HuH-7.5 (cell line): ENCODE results near the gene XRRA1.
"Not testable (repeated sequence)": the region's sequence is repeated elsewhere in the genome, so short reads cannot be mapped to it uniquely, and the experiment has no call there.

Experiments
- DNase-seq: peaks from one replicate; pipeline ENCODE4 v3.0.0; 2011; ENCODE audit warnings: low spot score

Gene XRRA1

DNA sequence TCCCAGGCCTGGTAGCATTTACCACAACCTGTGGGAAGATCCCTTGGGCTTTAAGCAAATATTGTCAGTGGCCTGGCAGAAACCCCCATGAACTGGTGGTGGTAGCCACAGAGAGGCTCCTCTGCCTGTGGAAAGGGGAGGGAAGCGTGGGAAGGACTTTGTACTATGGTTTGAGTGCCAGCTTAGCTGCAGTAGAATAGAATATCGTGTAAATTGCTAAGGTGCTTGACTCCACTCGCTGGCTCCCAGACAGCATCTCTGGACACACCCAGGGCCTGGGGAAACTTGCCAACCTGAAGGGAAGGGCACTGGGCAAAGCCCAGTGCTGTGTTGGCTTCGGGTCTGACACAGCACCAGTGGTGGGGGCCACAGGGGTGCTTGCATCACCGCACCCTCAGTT, 52.6 kb downstream of the XRRA1 start:
- DNase-seq: no peak

DNA sequence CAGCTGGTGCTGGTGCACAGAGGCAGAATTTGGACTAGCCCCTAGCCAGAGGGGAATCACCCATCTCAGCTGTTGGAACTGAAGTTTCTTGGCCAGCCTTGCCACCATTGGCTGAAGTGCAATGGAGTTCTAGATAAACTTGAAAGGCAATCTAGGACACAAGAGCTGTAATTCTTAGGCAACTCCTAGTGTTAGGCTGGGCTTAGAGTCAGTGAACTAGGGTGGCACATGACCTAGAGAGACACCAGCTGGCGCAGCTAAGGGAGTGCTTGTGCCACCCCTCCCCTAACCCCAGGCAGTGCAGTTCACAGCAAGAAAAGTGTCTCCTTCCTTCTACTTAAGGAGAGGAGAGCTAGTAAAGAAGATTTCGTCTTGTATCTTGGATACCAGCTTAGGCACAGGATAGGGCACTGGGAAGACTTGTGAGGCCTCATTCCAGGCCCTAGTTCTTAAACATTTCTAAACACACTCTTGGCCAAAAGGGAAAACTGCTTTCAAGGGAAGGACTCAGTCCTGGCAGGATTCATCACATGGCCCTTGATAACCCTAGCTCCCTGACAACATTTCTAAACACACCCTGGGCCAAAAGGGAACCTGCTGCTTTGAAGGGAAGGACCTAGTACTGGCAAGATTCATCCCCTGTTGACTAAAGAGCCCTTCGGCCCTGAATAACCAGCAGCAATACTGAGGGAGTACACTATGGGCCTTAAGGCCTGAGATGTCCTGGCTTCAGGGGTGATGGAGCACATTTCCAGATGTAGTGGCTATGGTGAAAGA, 53.4 kb downstream of the XRRA1 start:
- DNase-seq: no peak

DNA sequence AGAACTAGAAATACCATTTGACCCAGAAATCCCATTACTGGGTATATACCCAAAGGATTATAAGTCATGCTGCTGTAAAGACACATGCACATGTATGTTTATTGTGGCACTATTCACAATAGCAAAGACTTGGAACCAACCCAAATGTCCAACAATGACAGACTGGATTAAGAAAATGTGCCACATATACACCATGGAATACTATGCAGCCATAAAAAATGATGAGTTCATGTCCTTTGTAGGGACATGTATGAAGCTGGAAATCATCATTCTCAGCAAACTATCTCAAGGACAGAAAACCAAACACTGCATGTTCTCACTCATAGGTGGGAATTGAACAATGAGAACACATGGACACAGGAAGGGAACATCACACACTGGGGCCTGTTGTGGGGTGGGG, 55.9 kb downstream of the XRRA1 start:
- not testable (repeated sequence) for DNase-seq

DNA sequence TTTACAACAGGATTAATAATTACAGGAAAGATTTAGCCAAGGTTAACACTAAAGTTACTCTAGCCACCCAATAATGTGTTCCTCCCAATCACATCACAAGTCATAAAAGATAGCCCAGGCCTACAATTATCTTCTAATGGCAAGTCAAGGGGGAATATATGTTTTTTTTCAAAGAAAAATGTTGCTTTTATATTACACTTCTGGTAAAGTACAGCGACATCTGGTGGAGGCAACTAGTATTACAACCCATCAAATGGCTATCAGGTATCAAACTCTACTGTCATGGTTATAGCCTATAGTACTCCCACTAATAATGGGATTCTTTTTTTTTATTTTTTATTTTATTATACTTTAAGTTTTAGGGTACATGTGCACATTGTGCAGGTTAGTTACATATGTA, 71.8 kb downstream of the XRRA1 start:
- DNase-seq: no peak

DNA sequence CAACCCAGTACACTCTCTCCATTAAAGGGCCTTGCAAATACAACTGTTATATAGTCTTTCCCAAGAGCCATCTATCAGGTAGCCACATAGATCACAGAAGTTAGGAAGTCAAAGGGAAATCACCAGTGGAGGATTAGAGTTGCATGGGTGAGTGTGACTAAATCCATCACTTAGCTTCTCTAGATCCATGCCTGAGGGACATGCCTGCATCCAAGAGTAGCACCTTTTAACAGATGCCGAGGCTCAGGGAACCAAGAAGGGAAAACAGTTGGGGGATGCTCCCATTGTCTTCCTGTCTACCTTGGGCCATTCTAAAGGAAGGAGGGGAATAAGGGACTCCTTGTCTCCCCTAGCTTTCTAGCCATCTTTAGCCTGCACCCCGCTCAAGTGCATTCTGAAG, 77.9 kb downstream of the XRRA1 start:
- no peak for DNase-seq

DNA sequence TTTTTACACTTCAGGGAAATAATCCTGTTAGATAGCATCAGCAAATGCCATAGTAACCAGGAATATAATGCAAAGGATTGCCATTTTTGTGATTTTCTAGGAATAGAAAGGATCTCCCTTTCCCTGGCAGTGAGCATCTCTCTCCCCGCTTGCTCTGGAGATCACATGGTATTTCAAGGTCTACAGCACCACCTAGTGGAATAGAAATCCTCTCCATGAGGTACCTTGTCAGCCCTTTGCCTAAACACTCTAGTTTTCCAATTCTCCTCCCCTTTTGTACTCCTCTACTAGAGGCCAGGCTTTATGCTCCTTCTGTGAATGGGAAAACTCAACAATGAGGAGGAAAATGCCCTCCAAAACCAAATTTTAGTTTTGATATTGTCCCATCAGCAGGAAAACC, 78.4 kb downstream of the XRRA1 start:
- peak; percentile 50 for DNase-seq

DNA sequence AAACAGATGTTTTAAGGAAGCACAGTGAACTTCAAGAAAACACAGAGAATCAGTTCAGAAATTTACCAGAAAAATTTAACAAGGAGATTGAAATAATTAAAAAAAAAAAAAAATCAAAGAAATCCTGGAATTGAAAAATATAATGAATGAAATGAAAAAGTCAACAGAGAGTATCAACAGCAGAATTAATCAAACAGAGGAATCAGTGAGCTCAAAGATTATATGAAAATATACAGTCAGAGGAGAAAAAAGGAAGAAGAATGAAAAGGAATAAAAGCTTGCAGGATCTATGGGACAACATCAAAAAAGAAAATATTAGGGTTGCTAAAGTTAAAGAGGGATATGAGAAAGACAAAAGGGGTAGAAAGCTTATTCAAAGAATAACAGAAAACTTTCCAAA, 82.3 kb downstream of the XRRA1 start:
- no peak for DNase-seq

DNA sequence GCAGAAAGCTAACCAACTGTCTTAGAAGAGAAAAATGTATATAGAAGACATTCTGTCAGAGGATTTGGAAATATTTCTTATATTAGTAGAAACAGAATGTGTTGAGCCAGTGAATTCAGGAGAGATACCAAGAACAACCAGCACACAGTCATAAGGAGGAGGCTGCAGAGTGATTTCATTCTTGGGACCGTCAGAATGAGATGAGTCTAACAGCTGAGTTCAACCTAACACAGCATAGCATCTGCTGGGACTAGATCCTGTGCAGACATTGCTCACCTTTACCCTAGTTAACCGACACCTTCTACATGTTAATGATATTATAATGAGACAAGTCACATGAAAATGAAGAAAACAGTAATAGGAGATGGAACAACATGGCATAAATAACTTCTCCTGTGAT, 85.5 kb downstream of the XRRA1 start:
- no peak for DNase-seq

DNA sequence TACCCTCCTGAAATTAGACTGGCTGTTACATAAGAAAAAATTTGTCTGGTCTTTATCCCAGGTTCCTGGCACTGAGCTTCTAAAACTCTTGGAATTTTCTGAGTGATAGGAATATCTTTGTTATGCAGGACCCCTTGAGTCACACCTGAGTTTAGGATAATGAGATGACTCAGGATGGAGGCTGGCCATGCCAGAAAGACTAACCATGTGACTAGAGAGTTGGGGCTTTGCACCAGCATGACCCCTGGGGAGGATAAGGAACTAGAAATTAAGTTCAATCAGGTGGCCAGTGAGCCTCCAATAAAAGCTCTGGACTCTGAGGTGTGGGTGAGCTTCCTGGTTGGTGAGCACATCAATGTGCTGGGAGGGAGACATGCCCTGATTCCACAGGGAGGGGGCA, 88.1 kb downstream of the XRRA1 start:
- no peak for DNase-seq

DNA sequence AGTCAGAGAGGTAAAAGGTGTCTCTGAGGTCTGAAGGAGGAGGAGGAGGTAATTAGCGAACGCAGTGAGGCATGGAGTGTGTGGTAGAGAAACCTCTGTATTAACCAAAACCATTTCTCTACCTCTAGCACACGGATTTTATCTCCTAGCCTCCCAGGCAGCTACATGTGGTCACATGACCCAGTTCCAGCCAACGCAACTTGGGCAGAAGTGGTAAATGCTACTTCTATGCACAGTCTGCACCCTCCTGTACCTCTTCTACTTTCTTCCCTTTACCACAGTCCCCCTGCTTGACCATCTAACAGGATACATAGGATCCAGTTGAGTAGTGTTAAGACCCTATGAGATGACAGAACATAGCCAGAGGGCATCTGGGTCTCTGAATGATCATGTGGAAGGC, 95.7 kb downstream of the XRRA1 start:
- DNase-seq: no peak

DNA sequence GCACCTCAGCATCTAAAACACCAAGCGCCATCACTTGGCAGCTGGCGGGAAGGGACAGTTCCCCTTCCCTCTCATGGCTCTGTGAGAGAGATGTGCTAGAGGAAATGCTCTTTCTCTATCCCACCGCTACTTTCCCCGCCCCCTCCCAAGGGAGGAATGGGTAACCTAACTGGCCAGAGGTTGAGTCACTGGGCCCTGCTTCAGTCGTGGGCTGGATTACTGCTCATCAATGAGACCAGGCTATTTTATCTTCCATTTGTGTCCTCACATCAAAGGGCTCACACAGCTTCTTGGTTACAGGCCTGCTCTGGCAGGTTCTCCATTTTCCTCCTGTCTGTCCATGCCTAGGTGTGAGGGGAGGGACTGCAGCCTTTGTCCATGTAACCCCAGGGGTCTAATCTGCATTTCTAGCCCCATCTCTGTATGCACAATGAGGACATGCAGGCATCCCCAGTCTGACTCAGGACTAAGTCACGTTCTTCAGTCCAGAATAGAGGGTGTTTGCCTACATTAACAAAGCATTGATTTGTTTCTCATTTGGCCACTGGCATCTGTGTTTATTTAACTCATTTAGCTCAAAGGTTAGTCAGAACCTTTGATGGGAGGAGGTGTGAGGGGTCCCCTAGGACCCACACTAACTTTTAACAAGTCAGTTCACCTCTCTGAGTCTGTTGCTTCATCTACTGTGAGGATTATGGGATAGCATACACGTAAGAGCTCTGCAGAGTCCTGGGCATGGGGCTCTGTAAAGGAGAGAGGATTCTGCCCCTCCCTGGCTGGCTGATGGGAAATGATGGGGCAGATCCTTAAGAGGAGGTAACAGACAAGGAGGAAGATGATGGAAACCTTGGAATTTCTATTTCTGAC, 99.1 kb downstream of the XRRA1 start:
- DNase-seq: no peak

DNA sequence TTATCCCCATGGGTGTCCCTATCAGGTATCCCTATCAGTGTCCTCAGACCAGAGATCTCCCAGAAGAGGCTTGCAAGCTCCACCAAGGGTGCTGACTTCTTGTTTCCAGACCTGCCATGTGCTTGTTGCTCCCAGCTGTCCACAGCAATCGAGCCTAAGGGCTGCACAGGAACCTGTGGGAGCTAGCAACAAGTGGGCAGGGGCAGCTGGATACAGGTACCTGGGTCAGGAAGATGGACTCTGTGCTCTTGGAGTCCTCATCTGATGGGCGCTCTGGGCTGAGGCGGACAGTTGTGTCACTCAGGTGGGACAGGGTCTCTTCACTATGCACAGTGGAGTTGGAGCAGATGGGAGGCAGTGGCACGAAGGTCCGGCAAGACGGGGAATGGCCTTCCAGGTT, 101.0 kb downstream of the XRRA1 start:
- no peak for DNase-seq

DNA sequence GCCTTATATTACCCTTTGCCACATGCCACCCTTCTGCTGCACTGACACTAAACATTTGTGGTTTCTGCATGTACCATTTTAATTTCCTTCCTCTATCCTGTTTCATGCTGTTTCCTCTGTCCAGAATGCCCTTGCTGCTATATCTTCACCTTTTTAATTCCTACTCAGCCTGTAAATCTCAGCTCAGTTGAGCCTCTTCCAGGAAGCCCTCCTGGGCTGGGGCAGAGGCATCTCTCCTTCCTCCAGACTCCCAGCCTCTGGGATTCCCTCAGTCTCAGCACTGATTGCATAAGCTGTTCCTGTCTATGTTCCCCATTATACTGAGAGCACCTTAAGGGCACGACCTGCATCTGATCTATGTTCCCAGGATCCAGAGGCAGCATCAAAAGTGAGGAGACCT, 101.5 kb downstream of the XRRA1 start:
- DNase-seq: no peak

DNA sequence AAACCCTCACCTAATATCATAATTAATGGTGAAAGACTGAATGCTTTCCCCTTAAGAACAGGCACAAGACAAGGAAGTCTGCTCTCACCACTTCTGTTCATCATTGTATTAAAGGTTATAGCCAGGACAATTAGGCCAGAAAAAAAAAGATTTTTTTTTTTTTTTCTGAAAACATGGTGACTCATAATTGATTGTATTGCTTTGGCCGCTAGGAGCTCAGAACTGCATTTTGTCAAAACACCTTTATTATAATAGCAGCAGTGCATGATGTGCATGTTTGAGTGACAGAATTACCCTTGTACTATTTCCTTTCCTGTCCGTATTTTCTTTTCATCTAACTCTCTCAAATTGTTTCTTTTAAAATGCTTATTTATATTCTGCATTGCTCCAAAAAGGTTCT, 102.1 kb downstream of the XRRA1 start:
- DNase-seq: no peak

DNA sequence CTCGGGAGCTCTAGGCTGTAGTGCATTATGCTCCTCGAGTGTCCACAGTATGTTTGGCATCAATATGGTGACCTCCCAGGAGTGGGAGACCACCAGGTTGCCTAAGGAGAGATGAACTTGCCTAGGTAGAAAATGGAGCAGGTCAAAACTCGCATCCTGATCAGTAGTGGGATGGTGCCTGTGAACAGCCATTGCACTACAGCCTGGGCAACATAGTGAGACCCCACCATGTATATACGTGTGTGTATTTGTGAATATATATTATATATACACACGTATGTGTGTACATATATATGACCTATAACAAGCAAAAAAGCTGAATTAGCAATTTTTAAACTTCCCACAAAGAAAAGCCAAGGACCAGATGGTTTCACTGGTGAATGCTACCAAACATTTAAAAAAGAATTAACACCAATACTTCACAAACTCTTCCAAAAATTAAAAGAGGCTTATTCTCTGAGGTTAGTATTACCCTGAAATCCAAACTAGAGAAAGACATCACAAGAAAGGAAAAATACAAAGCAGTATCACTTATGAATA, 102.8 kb downstream of the XRRA1 start:
- DNase-seq: no peak

DNA sequence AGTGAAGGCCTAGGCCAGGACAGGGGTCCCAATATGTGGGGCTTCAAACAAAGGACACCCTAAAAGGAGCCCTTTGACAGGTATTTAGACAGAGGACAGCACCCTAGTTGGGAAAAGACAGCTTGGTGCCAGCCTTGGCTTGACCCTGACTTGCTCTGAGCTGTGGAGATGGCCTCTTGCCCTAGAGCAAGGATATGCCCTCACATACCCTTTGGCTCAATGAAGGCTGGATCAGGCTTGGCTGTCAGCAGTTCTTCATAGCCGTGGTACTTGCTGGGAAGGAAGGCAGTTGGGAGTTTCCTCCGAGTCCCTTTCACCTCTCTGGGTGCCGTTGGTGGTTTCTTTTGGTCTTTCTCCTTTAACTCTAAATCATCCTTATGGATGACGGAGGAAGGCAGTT, 104.0 kb downstream of the XRRA1 start:
- no peak for DNase-seq

DNA sequence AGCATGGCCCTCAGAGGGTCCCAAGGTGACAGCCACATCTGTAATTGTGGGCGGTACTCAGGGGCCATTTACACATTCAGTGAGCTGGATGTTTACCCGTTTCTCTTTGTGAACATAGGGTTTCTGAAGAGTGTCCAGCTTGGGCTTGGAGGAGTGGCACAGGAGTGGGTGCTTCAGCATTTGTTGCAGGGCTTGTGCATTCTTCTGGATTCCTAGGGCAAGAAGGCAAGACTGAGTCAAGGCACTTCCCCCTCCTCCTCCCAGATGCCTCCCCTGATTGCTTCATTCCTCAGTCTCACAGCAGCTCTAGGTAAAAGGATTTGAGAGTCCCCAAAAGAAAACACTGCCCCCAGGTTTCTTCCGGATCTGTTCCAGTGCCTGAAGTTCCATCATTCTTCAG, 104.8 kb downstream of the XRRA1 start:
- DNase-seq: no peak

DNA sequence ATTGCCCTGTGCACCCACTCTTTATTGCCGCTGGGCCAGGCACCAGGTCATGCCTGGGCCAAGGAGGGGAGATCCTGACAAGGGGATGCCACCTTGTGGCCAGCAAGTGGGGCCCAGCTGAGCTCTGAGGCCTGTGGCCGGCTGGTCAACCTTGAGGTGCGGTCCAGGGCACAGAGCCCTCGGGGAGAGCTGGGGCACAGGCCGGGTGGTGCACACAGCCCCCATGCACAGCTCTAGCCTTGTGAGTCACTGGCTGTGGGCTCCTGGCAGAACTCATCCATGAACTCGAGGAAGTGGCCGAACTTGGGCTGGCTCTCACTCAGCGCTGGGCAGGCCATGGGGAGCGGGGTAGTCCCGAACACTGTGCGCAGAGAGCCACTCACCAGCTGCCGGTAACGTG, 105.9 kb downstream of the XRRA1 start:
- DNase-seq: no peak

DNA sequence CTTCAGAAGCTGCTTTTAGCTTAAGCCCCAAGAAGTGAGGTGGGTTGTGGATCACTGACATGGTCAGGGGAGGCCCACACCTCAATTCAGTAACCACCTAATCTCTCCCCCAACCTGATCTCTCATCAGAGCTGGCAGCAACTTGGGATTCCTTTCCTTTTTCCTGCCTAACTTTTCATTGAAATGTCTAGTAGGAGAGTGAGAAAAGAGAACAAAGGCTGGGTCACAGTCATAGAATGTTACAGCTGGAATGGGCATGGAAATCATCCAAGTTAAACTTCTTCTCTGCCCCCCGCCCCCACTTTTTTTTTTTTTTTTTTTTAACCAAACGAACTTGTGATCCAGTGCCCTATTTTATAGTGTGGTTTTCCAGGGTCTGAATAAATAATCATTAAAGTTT, 108.4 kb downstream of the XRRA1 start:
- DNase-seq: no peak

DNA sequence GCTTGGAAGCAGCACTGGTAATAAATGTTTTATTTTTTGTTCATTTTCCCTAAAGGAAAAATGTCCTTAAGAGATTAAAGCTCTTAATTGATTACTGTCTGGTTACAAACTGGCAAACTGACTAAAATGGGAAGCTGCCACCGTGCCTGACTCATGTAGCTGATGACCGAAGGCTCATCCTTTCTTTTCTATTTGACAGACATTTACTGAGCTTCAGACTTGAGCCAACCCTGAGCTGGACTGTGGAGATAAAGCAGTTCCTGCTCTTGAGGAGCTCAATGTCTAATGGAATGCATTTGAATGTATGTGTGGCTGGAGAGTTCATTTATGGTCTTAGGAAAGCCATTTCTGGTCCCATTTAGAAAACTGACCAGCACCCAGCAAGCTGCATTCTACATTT, 108.9 kb downstream of the XRRA1 start:
- DNase-seq: no peak

DNA sequence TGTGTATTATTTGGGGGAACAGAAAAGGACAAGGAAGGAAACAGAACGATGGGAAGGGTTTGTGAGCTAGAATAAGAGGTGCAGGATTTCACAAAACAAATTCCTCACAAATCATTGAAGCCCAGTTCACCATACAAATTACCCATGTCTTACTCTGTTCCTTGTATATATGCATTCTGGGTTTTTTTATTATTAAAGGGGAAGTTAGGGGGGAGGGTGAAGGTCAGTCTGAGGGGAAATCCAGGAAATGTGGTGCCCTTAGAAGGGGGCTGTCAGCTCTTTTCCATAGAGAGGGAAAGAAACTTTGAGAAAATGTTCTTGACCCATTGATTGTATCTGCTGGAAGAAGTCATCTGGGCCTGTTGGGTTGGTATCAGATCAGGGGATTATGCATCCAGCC, 109.4 kb downstream of the XRRA1 start:
- DNase-seq: no peak

DNA sequence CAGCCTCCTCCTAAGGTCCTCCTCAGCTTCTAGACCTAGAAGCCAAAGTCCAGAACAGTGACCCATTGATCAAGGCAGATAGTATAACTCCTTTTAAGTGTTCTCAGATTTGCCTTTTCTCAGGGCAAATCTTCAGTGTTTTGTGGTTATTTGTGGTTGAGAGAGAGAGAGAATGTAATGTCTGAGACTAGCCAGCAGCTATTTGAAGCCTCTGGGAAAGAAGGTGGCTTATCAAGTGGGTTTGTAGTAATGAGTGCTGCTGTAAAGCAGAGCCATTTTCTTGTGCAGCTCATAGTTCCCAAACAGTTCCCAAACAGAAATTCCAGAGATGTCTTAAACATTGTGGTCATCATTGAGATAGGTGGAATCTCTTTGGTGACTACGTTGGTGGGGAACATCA, 110.7 kb downstream of the XRRA1 start:
- DNase-seq: no peak

DNA sequence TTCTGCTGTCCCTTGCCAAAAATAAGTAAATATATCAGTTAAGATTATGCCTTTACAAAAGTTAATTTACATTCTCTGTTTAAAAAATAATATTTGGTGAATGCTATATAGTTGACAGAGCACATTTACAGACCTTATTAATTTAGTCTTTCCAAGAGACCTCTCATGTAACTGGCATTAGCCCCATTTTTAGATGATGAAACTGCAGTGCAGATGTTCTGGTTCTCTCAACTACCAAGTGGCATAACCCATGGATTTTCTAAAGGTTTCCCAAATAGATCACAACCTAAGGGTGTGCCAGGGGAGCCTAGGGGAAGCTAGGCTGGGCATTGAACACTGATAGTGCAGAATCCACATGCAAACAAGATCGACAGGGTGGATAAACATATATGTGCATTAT, 111.7 kb downstream of the XRRA1 start:
- DNase-seq: no peak
